PC-9 (cell line): ENCODE results near the gene TBC1D22A. TPM values are rescaled to one million over a fixed set of nuclear protein-coding genes. Genes with fewer than 3 reads are reported as not detected.

ENCODE experiments used
- BruUV-seq: library from RNA; stranded (reverse); fragments of 400-500 nt; replicated peaks from 2 replicates; lab custom pipeline; 2021; lab: Mats Ljungman, UMichigan
- CTCF ChIA-PET: fragments of 300-600 bp; sonication (Branson Sonifier 250); formaldehyde crosslinking; loops from one replicate; lab custom pipeline; 2022; ENCODE audit warnings: antibody characterized with exemption; lab: Charles Lee
- POLR2A ChIA-PET: fragments of 300-600 bp; sonication (Branson Sonifier 250); formaldehyde crosslinking; loops from one replicate; lab custom pipeline; 2022; ENCODE audit warnings: antibody characterized with exemption; ENCODE audit not compliant: unreplicated experiment; lab: Charles Lee
- DNase-seq, 2 experiments: peaks; one replicate each; pipeline versions ENCODE4 v3.0.0 to v3.0.0-alpha.2; 2015 to 2022; ENCODE audit warnings: mixed read lengths in 1 of 2
- H2AFZ ChIP-seq: fragments of 200-600 bp; sonication (generic); 2 replicates; pipeline ENCODE4 v1.8.1; 2017; ENCODE audit warnings: antibody characterized with exemption
- H3F3A ChIP-seq: fragments of 200-600 bp; sonication (generic); 2 replicates; pipeline ENCODE4 v1.8.1; 2017; ENCODE audit warnings: antibody characterized with exemption, mild to moderate bottlenecking, low read depth; ENCODE audit not compliant: insufficient read depth
- H3K27ac ChIP-seq: fragments of 200-600 bp; sonication (generic); 2 replicates; pipeline ENCODE4 v1.6.1; 2016; ENCODE audit warnings: mixed run types
- H3K27me3 ChIP-seq: fragments of 200-600 bp; sonication (generic); 2 replicates; pipeline ENCODE4 v1.6.1; 2016; ENCODE audit warnings: low read depth, mixed run types; ENCODE audit not compliant: insufficient read depth
- H3K36me3 ChIP-seq: fragments of 200-600 bp; sonication (generic); 2 replicates; pipeline ENCODE4 v1.6.1; 2016; ENCODE audit warnings: low read depth, mixed run types
- H3K4me1 ChIP-seq: fragments of 200-600 bp; sonication (generic); replicated peaks from 2 replicates; pipeline ENCODE4 v1.6.1; 2016; ENCODE audit warnings: mixed run types; ENCODE audit not compliant: insufficient read depth
- H3K4me2 ChIP-seq: fragments of 200-600 bp; sonication (generic); 2 replicates; pipeline ENCODE4 v1.6.1; 2017; ENCODE audit warnings: mixed run types
- H3K4me3 ChIP-seq: fragments of 200-600 bp; sonication (generic); 2 replicates; pipeline ENCODE4 v1.6.1; 2016; ENCODE audit warnings: mixed run types
- H3K79me2 ChIP-seq: fragments of 200-600 bp; sonication (generic); 2 replicates; pipeline ENCODE4 v1.6.1; 2017; ENCODE audit warnings: low read depth, mixed run types
- H3K9me2 ChIP-seq: fragments of 200-600 bp; sonication (generic); 2 replicates; pipeline ENCODE4 v1.8.1; 2017; ENCODE audit warnings: mild to moderate bottlenecking; ENCODE audit not compliant: insufficient read depth
- H3K9me3 ChIP-seq: fragments of 200-600 bp; sonication (generic); 2 replicates; pipeline ENCODE4 v1.8.1; 2016; ENCODE audit warnings: low read depth; ENCODE audit not compliant: insufficient read depth
- H4K20me1 ChIP-seq: fragments of 200-600 bp; sonication (generic); 2 replicates; pipeline ENCODE4 v1.8.1; 2017; ENCODE audit not compliant: insufficient read depth
- EZH2 ChIP-seq: fragments of 200-600 bp; sonication (generic); IDR thresholded peaks from 2 replicates; pipeline ENCODE4 v1.8.0; 2017; ENCODE audit warnings: antibody characterized with exemption, low read depth
- intact Hi-C: fragments of 100-400 bp; cut with micrococcal nuclease; formaldehyde crosslinking; loops from one replicate; pipeline ENCODE4 v1.10.0; 2022; ENCODE audit not compliant: unreplicated experiment
- total RNA-seq: library from RNA; stranded (reverse); gene quantifications from 2 replicates; pipeline ENCODE4 v1.2.3, GENCODE V29; 2021
- TF ChIP-seq, protein P1 (sequence below): fragments of 200-600 bp; sonication (generic); conservative IDR thresholded peaks from 2 replicates; pipeline ENCODE4 v1.6.1; 2017; ENCODE audit warnings: mixed run types, antibody characterized with exemption, mild to moderate bottlenecking, moderate library complexity

The TBC1D22A gene
- total RNA-seq, 1 experiment from 2014 or later = 40.3 TPM

DNA sequence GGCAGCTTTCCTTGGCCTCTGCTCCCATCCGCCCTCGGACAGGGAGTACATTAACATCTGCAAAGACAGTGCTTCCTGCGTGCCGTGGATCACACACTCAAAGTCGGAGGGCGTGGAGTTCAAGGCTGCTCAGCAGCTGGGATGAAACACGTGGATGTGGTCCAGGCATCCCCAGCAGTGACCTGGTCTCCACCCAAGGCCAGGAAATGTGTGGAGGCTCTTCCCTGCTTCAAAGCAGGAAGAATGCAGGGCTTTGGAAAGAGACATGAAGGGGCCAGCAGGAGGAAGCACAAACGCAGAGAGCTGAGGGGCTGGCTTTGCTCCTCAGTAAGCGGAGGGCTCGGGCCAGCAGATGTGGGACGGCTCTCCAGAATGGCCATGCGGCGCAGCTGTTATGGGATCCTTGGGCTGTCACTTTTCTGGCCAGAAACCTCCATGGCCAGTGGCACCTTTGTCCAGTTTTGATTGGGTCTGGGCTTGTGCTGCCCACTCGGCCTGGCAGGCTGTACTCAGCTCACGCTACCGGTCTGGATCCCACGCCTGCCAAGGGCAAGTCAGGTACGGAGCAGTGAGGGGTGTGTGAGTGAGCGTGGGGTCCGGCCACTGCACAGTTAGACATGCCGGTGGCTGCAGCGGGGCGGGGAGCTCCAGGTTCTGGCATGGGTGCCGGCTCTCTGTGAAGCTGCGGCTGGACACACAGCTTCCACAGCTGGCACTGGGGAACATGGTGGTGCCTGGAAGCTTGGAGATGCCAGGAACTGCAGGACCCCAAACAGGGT is 438.0 kb downstream of the TBC1D22A start:
- Histone ChIP-seq H3K27me3 (peaks cover 81% of the 10 kb centered on the region), H3F3A (no peaks in the 10 kb centered on the region), H3K4me3 (no peak overlapping the region), H4K20me1 (peaks cover 14% of the 10 kb centered on the region; the same call in 1 of the 2 replicates), H3K36me3 (no peaks in the 10 kb centered on the region), H3K9me2 (no peaks in the 10 kb centered on the region), H3K79me2 (no peaks in the 10 kb centered on the region), H3K4me1 (no peaks in the 10 kb centered on the region), H3K9me3 (no peaks in the 10 kb centered on the region), H3K4me2 (no peak overlapping the region), H2AFZ (no peak overlapping the region), H3K27ac (no peak overlapping the region)
- TF ChIP-seq EZH2 = no peak
- intact Hi-C loops = no loop called here
- BruUV-seq = no TSS peak
- ChIA-PET CTCF (interaction anchor here (0.6 kb wide), 1 partner anchor 397 kb away, joined by 3 read pairs; no protein-coding TSS in a partner anchor), POLR2A (no interaction called here)
- DNase-seq = no peak

DNA sequence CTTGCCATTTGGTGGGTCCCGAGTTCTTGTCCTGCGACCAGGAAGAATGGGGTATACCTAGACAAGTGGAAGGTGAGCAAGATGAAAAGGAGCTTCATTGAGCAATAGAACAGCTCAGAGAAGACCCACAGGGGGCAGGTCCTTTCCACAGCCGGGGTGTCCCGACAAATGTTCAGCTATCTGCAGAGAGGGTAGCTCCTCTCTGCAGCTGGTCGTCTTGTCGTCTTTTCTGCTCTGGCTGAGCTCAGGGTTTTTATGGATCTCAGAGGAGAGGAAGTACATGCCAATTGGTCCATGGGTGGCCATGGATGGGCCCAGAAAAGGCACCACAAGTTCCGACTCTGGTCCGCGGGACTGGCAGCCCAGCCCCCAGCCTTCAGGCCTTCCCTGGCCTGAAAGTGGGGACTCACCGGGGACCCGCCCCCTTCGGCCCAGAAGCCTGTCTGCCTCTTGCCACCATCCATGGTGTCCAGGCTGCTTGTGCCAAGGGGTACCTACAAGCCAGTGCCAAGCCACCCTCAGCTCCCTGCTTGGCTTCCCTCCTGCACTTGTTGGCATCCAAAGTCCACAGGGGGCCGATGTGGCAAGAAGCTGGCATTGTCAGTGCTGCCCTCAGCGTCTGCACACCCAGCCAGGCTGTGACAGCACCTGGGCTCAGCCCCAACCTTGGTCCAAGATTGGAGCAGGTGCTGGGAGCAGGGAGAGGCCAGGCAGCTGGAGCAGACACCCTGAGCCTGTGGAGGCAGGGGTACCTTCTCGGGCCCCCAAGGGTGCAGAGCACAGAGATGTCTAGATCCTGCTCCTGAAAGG is 438.9 kb downstream of the TBC1D22A start:
- no peaks in the 10 kb centered on the region for H3K9me2 ChIP-seq
- H4K20me1 ChIP-seq = peaks cover 11% of the 10 kb centered on the region; the same call in 1 of the 2 replicates
- intact Hi-C loops = no loop called here
- ChIA-PET POLR2A (no interaction called here), CTCF (interaction anchor here (0.6 kb wide), 1 partner anchor 398 kb away, joined by 3 read pairs; no protein-coding TSS in a partner anchor)
- no peak overlapping the region for H3K4me2 ChIP-seq
- H3K27ac ChIP-seq = no peak overlapping the region
- BruUV-seq = no TSS peak
- H3K9me3 ChIP-seq = no peaks in the 10 kb centered on the region
- no peak overlapping the region for H2AFZ ChIP-seq
- TF ChIP-seq EZH2 = no peak
- TF ChIP-seq, protein P1, sequence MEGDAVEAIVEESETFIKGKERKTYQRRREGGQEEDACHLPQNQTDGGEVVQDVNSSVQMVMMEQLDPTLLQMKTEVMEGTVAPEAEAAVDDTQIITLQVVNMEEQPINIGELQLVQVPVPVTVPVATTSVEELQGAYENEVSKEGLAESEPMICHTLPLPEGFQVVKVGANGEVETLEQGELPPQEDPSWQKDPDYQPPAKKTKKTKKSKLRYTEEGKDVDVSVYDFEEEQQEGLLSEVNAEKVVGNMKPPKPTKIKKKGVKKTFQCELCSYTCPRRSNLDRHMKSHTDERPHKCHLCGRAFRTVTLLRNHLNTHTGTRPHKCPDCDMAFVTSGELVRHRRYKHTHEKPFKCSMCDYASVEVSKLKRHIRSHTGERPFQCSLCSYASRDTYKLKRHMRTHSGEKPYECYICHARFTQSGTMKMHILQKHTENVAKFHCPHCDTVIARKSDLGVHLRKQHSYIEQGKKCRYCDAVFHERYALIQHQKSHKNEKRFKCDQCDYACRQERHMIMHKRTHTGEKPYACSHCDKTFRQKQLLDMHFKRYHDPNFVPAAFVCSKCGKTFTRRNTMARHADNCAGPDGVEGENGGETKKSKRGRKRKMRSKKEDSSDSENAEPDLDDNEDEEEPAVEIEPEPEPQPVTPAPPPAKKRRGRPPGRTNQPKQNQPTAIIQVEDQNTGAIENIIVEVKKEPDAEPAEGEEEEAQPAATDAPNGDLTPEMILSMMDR = no peak
- no peaks in the 10 kb centered on the region for H3K79me2 ChIP-seq
- no peaks in the 10 kb centered on the region for H3K4me1 ChIP-seq
- H3K4me3 ChIP-seq = no peak overlapping the region
- no peaks in the 10 kb centered on the region for H3K36me3 ChIP-seq
- no peak for DNase-seq
- H3F3A ChIP-seq = no peaks in the 10 kb centered on the region
- H3K27me3 ChIP-seq = peaks cover 87% of the 10 kb centered on the region

DNA sequence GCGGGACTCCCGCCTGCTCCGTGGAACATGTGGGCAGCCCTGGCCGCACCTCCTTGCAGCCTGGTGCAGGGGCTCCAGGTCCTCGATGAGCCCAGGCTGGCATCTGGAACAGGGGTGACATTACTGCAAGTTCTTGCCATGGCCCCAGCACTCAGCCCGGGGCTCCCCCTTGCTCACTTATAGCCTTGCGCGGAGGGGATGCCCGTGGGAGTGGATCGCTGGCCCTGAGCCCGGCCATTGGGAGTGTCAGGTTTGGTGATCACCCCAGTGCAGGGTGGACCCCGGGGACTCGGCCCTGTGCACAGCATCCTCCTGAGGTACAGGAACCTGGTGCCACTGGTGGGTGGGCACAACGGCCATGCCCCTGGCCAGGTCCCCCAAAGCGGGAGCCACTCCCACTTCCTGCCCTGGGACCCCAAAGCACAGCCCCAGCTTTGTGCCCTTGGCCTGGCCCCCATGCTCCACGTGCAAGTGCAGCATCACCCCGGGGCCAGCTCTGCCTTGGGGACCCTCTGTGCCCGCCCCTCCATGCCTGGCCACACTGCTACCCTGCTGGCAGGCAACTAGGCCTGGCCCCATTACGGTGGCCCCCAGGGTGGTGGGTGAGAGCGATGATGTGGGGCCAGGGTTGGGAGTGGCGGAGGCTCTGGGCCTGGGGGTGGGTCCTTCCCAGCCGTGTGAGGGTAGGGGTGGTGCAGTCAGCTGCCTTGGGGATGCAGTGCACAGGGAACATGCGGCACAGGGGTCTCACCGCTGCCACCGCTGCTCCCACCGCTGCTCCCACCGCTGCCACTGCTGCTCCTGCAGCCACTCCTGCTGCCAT is 439.8 kb downstream of the TBC1D22A start:
- no peak overlapping the region for H3K27ac ChIP-seq
- DNase-seq = no peak
- H3K9me3 ChIP-seq = no peaks in the 10 kb centered on the region
- TF ChIP-seq, protein P1 = no peak
- TF ChIP-seq EZH2 = no peak
- peaks cover 93% of the 10 kb centered on the region for H3K27me3 ChIP-seq
- POLR2A ChIA-PET = no interaction called here
- H4K20me1 ChIP-seq = 0 out of 2 replicates have a peak, but pooled peaks cover 3% of the 10 kb centered on the region
- H3K79me2 ChIP-seq = no peaks in the 10 kb centered on the region
- no peak overlapping the region for H2AFZ ChIP-seq
- intact Hi-C loops = no loop called here
- H3K4me3 ChIP-seq = no peak overlapping the region
- H3K36me3 ChIP-seq = no peaks in the 10 kb centered on the region
- no peak overlapping the region for H3K4me2 ChIP-seq
- H3K9me2 ChIP-seq = no peaks in the 10 kb centered on the region
- H3F3A ChIP-seq = no peaks in the 10 kb centered on the region
- CTCF ChIA-PET = no interaction called here
- BruUV-seq = no TSS peak
- no peaks in the 10 kb centered on the region for H3K4me1 ChIP-seq
